NT2/D1 (cell line): ENCODE measurements around the gene NSMF.

Source experiments
- SUZ12 ChIP-seq: IDR thresholded peaks from 2 replicates; pipeline ENCODE4 v1.6.1; 2011; ENCODE audit not compliant: insufficient read length, insufficient read depth; ENCODE audit errors: extremely low read depth
- YY1 ChIP-seq: IDR thresholded peaks from 2 replicates; pipeline ENCODE4 v1.6.1; 2011; ENCODE audit not compliant: insufficient read length, insufficient read depth
- ZNF274 ChIP-seq: IDR thresholded peaks from 2 replicates; pipeline ENCODE4 v1.6.1; 2011; ENCODE audit warnings: mild to moderate bottlenecking, low read depth, low read length

DNA sequence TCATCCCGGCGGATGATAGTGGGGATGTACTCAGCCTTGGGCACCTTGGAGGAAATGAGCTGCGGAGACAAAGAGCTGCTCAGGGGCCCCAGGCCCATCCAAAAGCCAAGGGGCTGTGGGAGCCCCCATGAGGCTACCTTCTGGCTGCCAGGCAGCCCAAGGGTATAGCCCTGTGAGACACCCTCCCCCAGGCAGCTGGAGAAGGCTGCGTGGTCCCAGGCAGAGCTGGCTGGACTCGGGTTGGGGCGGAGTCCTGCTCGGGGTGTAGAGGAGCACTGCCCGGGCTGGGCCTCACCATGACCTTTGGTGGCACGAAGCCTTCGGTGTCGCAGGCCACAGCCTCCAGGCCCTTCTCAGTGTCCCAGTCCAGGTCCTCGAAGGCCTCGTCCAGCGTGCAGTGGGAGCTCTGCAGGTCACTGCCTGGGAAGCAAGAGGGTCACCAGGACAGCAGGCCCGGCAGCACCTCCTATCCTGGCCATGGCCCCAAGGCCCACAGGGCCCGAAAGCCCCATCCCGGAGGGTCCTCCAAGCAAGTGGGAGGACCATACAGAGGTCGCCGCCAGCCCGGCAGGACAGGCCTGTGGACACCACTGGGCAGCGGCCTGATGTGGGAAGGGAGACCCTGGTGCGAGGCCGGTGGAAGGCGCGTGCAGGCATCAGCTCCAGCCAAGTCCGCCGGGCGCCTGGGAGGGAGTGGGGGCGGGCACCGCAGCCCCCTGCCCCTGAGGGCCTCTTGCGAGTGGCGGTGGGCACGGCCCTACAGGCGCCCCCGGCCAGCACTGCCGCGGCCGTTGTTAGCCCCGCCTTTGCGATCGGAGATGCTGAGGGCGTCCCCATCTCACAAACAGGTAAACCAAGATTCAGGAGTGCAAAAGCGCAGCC lies 6.1 kb downstream of the NSMF start:
- TF ChIP-seq ZNF274 (no peak), YY1 (no peak), SUZ12 (no peak)
